ENCODE measurements around the gene GPR42. TPM values are rescaled to one million over a fixed set of nuclear protein-coding genes. Genes with fewer than 3 reads are reported as not detected.

GPR42 gene
- total and polyA plus RNA-seq, 2 experiments from 2014 or later = not detected

GRCh38 chr19:35330475-35330874, 40.4 kb upstream of the GPR42 start:
- Histone ChIP-seq H3K9me3 (ENCODE audit: low read depth) (no peaks in the 10 kb centered on the region), H2AFZ (no peak overlapping the region), H3K36me3 (replicated peaks; ENCODE audit: insufficient read depth, low read depth) (no peaks in the 10 kb centered on the region), H3K79me2 (no peaks in the 10 kb centered on the region), H3K27ac (no peak overlapping the region), H3K9me2 (replicated peaks; ENCODE audit: insufficient read depth) (no peaks in the 10 kb centered on the region), H4K20me1 (ENCODE audit: insufficient read depth, poor library complexity, severe bottlenecking) (no peaks in the 10 kb centered on the region), H3K4me1 (ENCODE audit: insufficient read depth) (no peaks in the 10 kb centered on the region), H3K4me3 (no peak overlapping the region), H3K27me3 (no peaks in the 10 kb centered on the region), H3K4me2 (no peak overlapping the region)
- DNase-seq (ENCODE audit: low spot score) = no peak
- TF ChIP-seq EZH2 (IDR thresholded peaks at IDR 0.05; ENCODE audit: borderline replicate concordance) (no peak), EZH2phosphoT487 (IDR thresholded peaks at IDR 0.05; ENCODE audit: low read depth, severe bottlenecking, unreplicated experiment) (no peak)
- TF ChIP-seq, protein P1, sequence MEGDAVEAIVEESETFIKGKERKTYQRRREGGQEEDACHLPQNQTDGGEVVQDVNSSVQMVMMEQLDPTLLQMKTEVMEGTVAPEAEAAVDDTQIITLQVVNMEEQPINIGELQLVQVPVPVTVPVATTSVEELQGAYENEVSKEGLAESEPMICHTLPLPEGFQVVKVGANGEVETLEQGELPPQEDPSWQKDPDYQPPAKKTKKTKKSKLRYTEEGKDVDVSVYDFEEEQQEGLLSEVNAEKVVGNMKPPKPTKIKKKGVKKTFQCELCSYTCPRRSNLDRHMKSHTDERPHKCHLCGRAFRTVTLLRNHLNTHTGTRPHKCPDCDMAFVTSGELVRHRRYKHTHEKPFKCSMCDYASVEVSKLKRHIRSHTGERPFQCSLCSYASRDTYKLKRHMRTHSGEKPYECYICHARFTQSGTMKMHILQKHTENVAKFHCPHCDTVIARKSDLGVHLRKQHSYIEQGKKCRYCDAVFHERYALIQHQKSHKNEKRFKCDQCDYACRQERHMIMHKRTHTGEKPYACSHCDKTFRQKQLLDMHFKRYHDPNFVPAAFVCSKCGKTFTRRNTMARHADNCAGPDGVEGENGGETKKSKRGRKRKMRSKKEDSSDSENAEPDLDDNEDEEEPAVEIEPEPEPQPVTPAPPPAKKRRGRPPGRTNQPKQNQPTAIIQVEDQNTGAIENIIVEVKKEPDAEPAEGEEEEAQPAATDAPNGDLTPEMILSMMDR (IDR thresholded peaks at IDR 0.05; ENCODE audit: poor library complexity) = no peak
- 73% methylated on average over 7 of the region's 7 CpGs for WGBS (ENCODE audit: low lambda C conversion rate, missing lambda C conversion rate)

DNA sequence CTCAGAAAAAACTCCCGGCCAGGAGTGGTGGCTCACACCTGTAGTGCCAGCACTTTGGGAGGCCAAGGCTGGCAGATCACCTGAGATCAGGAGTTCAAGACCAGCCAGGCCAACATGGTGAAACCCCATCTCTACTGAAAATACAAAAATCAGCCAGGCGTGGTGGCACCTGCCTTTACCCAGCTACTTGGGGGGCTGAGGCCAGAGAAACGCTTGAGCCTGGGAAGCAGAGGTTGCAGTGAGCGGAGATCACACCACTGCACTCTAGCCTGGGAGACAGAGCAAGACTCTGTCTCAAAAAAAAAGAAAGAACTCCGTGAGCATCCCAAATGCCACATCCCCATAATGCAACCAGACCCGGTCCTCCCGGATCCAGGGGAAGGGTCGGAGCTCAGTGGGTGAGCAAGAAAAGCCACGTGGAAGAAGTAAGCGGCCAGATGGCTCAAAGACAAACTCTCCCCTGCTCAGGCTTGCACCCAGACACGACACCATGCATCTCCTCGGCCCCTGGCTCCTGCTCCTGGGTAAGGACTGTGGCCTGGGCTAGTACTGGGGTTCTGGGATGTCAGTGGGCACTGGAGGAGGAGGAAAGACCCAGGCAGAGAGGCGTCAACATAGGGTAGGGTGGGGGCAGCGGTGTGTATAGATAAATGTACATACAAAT, 39.2 kb upstream of the GPR42 start:
- TF ChIP-seq EZH2phosphoT487 (IDR thresholded peaks at IDR 0.05; ENCODE audit: low read depth, severe bottlenecking, unreplicated experiment) = no peak
- no peak for TF ChIP-seq EZH2 (IDR thresholded peaks at IDR 0.05; ENCODE audit: borderline replicate concordance)
- TF ChIP-seq, protein P1 (IDR thresholded peaks at IDR 0.05; ENCODE audit: poor library complexity) = no peak
- Histone ChIP-seq H3K27me3 (no peaks in the 10 kb centered on the region), H4K20me1 (ENCODE audit: insufficient read depth, poor library complexity, severe bottlenecking) (no peaks in the 10 kb centered on the region), H3K9me2 (replicated peaks; ENCODE audit: insufficient read depth) (no peaks in the 10 kb centered on the region), H3K36me3 (replicated peaks; ENCODE audit: insufficient read depth, low read depth) (no peaks in the 10 kb centered on the region), H3K4me1 (ENCODE audit: insufficient read depth) (no peaks in the 10 kb centered on the region), H3K4me3 (no peak overlapping the region), H3K27ac (no peak overlapping the region), H3K9me3 (ENCODE audit: low read depth) (no peaks in the 10 kb centered on the region), H3K79me2 (no peaks in the 10 kb centered on the region), H2AFZ (no peak overlapping the region), H3K4me2 (no peak overlapping the region)
- DNase-seq (ENCODE audit: low spot score) = no peak
- 90% methylated on average over 14 of the region's 14 CpGs for WGBS (ENCODE audit: low lambda C conversion rate, missing lambda C conversion rate)

- no peak for DNase-seq (ENCODE audit: low spot score)
- H3K4me2 ChIP-seq = no peak overlapping the region
- no peaks in the 10 kb centered on the region for H3K9me3 ChIP-seq (ENCODE audit: low read depth)
- no peak overlapping the region for H3K4me3 ChIP-seq
- H4K20me1 ChIP-seq (ENCODE audit: insufficient read depth, poor library complexity, severe bottlenecking) = no peaks in the 10 kb centered on the region
- no peaks in the 10 kb centered on the region for H3K36me3 ChIP-seq (replicated peaks; ENCODE audit: insufficient read depth, low read depth)
- no peaks in the 10 kb centered on the region for H3K4me1 ChIP-seq (ENCODE audit: insufficient read depth)
- TF ChIP-seq EZH2 (IDR thresholded peaks at IDR 0.05; ENCODE audit: borderline replicate concordance) (no peak), EZH2phosphoT487 (IDR thresholded peaks at IDR 0.05; ENCODE audit: low read depth, severe bottlenecking, unreplicated experiment) (no peak)
- TF ChIP-seq, protein P1 (IDR thresholded peaks at IDR 0.05; ENCODE audit: poor library complexity) = no peak
- no peaks in the 10 kb centered on the region for H3K79me2 ChIP-seq
- no peaks in the 10 kb centered on the region for H3K9me2 ChIP-seq (replicated peaks; ENCODE audit: insufficient read depth)
- H2AFZ ChIP-seq = no peak overlapping the region
- 86% methylated on average over 12 of the region's 12 CpGs for WGBS (ENCODE audit: low lambda C conversion rate, missing lambda C conversion rate)
- no peaks in the 10 kb centered on the region for H3K27me3 ChIP-seq
- H3K27ac ChIP-seq = no peak overlapping the region
Observed at GRCh38 chr19:35332817-35333216, 38.1 kb upstream of the GPR42 start.

All from hepatocyte (in vitro differentiated cells).